PFSK-1 (cell line): ENCODE measurements around the gene AMIGO3.

ENCODE experiments used
- POLR2AphosphoS5 ChIP-seq: IDR thresholded peaks from 2 replicates; pipeline ENCODE4 v1.6.1; 2012; ENCODE audit warnings: low read depth, mild to moderate bottlenecking, control low read depth, low read length, moderate library complexity
- REST ChIP-seq, 2 experiments: IDR thresholded peaks; 2 replicates each; pipeline versions ENCODE4 v1.6.1 to v1.8.0; 2011 to 2012; ENCODE audit warnings: low read depth in 2 of 2, low read length in 2 of 2, control low read depth in 1 of 2, inconsistent platforms in 1 of 2, mild to moderate bottlenecking in 1 of 2, moderate library complexity in 1 of 2; ENCODE audit not compliant: insufficient read depth in 1 of 2
- SIN3A ChIP-seq: IDR thresholded peaks from 2 replicates; pipeline ENCODE4 v1.6.1; 2012; ENCODE audit warnings: mild to moderate bottlenecking, low read length, moderate library complexity, borderline replicate concordance; ENCODE audit not compliant: insufficient read depth

DNA sequence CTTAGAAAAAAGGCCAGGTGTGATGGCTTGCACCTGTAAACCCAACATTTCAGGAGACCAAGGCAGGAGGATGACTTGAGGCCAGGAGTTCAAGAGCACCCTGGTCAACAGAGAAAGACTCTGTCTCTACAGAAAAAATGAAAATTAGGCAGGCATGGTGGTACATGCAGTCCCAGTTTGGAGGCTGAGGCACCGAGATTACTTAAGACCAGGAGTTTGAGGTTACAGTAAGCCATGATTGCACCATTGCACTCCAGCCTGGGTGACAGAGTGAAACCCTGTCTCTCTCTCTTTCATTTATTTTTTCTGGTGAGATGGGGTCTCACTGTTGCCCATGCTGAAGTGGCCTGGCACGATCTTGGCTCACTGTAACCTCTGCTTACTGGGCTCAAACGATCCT lies 42.2 kb upstream of the AMIGO3 start:
- TF ChIP-seq POLR2AphosphoS5 (no peak), SIN3A (no peak), REST (IDR thresholded peaks at IDR 0.05; ENCODE audit: insufficient read depth in 1 of 2, low read depth in 2 of 2, low read length in 2 of 2) (no peak)
